GM21717 (cell line): ENCODE data around the gene ASTN1.

ENCODE experiments used
- ATAC-seq: cut with Tn5 transposase; IDR thresholded peaks from one replicate; pipeline ENCODE4 v1.9.1; 2021; ENCODE audit warnings: mild to moderate bottlenecking, moderate library complexity; ENCODE audit not compliant: unreplicated experiment

Gene ASTN1

GRCh38 chr1:177045151-177045550 is 119.4 kb downstream of the ASTN1 start:
- ATAC-seq = no peak

GRCh38 chr1:177044390-177044789 is 120.1 kb downstream of the ASTN1 start:
- ATAC-seq = no peak

GRCh38 chr1:177043597-177043996 is 120.9 kb downstream of the ASTN1 start:
- no peak for ATAC-seq

GRCh38 chr1:177035586-177035985 is 128.9 kb downstream of the ASTN1 start:
- ATAC-seq = no peak

GRCh38 chr1:177033628-177034027 is 130.9 kb downstream of the ASTN1 start:
- no peak for ATAC-seq

- ATAC-seq = no peak
Measured at GRCh38 chr1:177032434-177032833, 132.1 kb downstream of the ASTN1 start.

- ATAC-seq = no peak
Measured at GRCh38 chr1:177024623-177025022, 139.9 kb downstream of the ASTN1 start.

GRCh38 chr1:177023726-177024125 is 140.8 kb downstream of the ASTN1 start:
- ATAC-seq = no peak

- no peak for ATAC-seq
Measured at GRCh38 chr1:177023249-177023648, 141.3 kb downstream of the ASTN1 start.

- ATAC-seq = no peak
Measured at GRCh38 chr1:177021687-177022086, 142.8 kb downstream of the ASTN1 start.

- no peak for ATAC-seq
Measured at GRCh38 chr1:177020851-177021589, 143.5 kb downstream of the ASTN1 start.

- ATAC-seq = no peak
Measured at GRCh38 chr1:177017287-177017852, 147.1 kb downstream of the ASTN1 start.

GRCh38 chr1:177014325-177014724 is 150.2 kb downstream of the ASTN1 start:
- no peak for ATAC-seq

- no peak for ATAC-seq
Measured at GRCh38 chr1:177012342-177012925, 152.1 kb downstream of the ASTN1 start.

GRCh38 chr1:177011508-177011907 is 153.0 kb downstream of the ASTN1 start:
- no peak for ATAC-seq

GRCh38 chr1:177010211-177010825 is 154.2 kb downstream of the ASTN1 start:
- no peak for ATAC-seq

- ATAC-seq = no peak
Measured at GRCh38 chr1:177008653-177009052, 155.9 kb downstream of the ASTN1 start.

- no peak for ATAC-seq
Measured at GRCh38 chr1:177007437-177008161, 156.9 kb downstream of the ASTN1 start.

- no peak for ATAC-seq
Measured at GRCh38 chr1:177002891-177003290, 161.6 kb downstream of the ASTN1 start.

GRCh38 chr1:177001556-177001955 is 163.0 kb downstream of the ASTN1 start:
- ATAC-seq = no peak

- no peak for ATAC-seq
Measured at GRCh38 chr1:176998183-176998795, 166.2 kb downstream of the ASTN1 start.
